Thyroid gland (tissue), 4 donors: Measurements from ENCODE around the gene FOXN3. TPM values are rescaled to one million over a fixed set of nuclear protein-coding genes. Genes with fewer than 3 reads are reported as not detected.

Source experiments
- DNase-seq, 2 donors: peaks; one replicate each; pipeline ENCODE4 v3.0.0-alpha.2; 2019
- H3K27ac ChIP-seq, 3 donors: fragments of 200-600 bp; sonication (generic); 1 replicate in 2 of 3; 2 replicates in 1 of 3; pipeline ENCODE4 v1.5.1; 2016 to 2019; ENCODE audit warnings: mild to moderate bottlenecking in 1 of 3, moderate library complexity in 1 of 3
- H3K27me3 ChIP-seq: fragments of 200-600 bp; sonication (generic); one replicate; pipeline ENCODE4 v1.5.1; 2019
- H3K36me3 ChIP-seq, 2 donors: fragments of 200-600 bp; sonication (generic); one replicate each; pipeline ENCODE4 v1.5.1; 2016 to 2019
- H3K4me1 ChIP-seq, 2 donors: fragments of 200-600 bp; sonication (generic); one replicate each; pipeline ENCODE4 v1.5.1; 2017 to 2019
- H3K4me3 ChIP-seq, 3 donors: fragments of 200-600 bp; sonication (generic); replicated peaks in 1 of 3; 1 replicate in 2 of 3; 2 replicates in 1 of 3; pipeline ENCODE4 v1.5.1; 2016; ENCODE audit warnings: mild to moderate bottlenecking in 1 of 3
- H3K9me3 ChIP-seq: fragments of 200-600 bp; sonication (generic); one replicate; pipeline ENCODE4 v1.5.1; 2017
- POLR2A ChIP-seq, 2 donors: fragments of 450-650 bp; IDR thresholded peaks; one replicate each; pipeline ENCODE4 v1.6.1; 2017; ENCODE audit warnings: antibody characterized with exemption in 2 of 2, mild to moderate bottlenecking in 2 of 2, moderate library complexity in 1 of 2
- WGBS, 2 donors: methylation state at CpG; one replicate each; pipeline ENCODE4 v1.1.5; 2017; 5-methylcytosine and 5-hydroxymethylcytosine counted together
- intact Hi-C: fragments of 100-400 bp; cut with DNase I; formaldehyde crosslinking; loops from one replicate; pipeline ENCODE4 v1.15.1; 2023
- total RNA-seq, 4 donors: library from RNA; depleted of rRNA; stranded (reverse); fragments of >200 nt; gene quantifications; one replicate each; pipeline ENCODE4 v1.2.3, GENCODE V29; 2016
- TF ChIP-seq, protein P1 (sequence below), 6 experiments: fragments of 200-600 bp in 3 of 6; fragments of 450-650 bp in 3 of 6; sonication (generic) in 3 of 6; IDR thresholded peaks; one replicate each; pipeline ENCODE4 v1.5.1; 2016 to 2019; ENCODE audit warnings: antibody characterized with exemption in 6 of 6, mild to moderate bottlenecking in 2 of 6, inconsistent platforms in 1 of 6, moderate library complexity in 1 of 6

Gene FOXN3
- total RNA-seq, 4 donors from 2014 or later, result 38.7 to 70.1 (median 43.1) TPM

DNA sequence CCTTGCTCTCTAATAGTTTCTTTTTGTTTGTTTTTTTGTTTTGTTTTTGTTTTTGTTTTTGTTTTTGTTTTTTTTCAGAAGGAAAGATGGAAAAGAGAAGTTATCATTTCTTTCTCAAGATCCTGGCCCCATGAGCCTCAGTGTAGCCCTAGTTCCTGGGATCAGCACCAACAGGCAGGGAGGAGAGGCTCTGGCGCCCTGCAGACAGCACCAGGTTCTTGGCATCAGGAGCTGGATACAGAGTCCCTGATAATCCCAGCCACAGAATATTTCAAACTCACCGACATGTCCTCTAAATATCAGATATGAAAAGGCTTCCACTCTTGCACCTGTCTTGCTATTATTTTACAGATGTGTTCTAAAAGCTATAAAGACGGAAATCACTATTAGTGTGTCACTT, 52.7 kb downstream of the FOXN3 start:
- Histone ChIP-seq H3K9me3 (no peaks in the 10 kb centered on the region), H3K4me3 (no peak overlapping the region), H3K27ac (no peak overlapping the region), H3K36me3 (no peaks in the 10 kb centered on the region), H3K4me1 (peaks cover 0 to 6% of the 10 kb centered on the region in 2 donors), H3K27me3 (no peaks in the 10 kb centered on the region)
- no peak for DNase-seq
- TF ChIP-seq, protein P1, sequence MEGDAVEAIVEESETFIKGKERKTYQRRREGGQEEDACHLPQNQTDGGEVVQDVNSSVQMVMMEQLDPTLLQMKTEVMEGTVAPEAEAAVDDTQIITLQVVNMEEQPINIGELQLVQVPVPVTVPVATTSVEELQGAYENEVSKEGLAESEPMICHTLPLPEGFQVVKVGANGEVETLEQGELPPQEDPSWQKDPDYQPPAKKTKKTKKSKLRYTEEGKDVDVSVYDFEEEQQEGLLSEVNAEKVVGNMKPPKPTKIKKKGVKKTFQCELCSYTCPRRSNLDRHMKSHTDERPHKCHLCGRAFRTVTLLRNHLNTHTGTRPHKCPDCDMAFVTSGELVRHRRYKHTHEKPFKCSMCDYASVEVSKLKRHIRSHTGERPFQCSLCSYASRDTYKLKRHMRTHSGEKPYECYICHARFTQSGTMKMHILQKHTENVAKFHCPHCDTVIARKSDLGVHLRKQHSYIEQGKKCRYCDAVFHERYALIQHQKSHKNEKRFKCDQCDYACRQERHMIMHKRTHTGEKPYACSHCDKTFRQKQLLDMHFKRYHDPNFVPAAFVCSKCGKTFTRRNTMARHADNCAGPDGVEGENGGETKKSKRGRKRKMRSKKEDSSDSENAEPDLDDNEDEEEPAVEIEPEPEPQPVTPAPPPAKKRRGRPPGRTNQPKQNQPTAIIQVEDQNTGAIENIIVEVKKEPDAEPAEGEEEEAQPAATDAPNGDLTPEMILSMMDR (IDR thresholded peaks at IDR 0.05), result no peak
- TF ChIP-seq POLR2A (IDR thresholded peaks at IDR 0.05), result no peak
- intact Hi-C loops, result no loop called here
- 88 to 90% methylated on average over 3 of the region's 3 CpGs for WGBS, 2 donors

DNA sequence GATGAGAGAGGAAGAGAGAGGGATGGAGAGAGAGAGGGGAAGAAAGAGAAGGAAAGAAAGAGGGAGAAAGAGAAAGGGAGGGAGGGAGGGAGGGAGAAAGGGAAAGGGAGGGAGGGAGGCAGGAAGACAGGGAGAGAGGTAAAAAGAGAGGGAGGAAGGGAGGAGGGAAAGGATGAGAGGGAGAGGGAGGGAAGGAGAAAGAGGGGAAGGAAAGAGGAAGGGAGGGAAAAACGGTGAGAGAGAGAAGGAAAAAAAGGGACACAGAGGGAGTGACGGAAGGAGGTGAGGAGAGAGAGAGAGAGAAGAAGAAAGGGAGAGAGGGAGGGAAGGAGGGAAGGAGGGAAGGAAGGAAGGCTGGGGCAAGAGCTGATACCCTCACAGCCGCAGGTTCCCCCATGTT, 56.8 kb downstream of the FOXN3 start:
- H3K4me1 ChIP-seq, result peaks cover 0 to 6% of the 10 kb centered on the region in 2 donors
- H3K9me3 ChIP-seq, result no peaks in the 10 kb centered on the region
- H3K36me3 ChIP-seq, result no peaks in the 10 kb centered on the region
- no peak for DNase-seq
- 86 to 92% methylated on average over 3 of the region's 3 CpGs for WGBS, 2 donors
- intact Hi-C loops, result no loop called here
- H3K4me3 ChIP-seq, result no peak overlapping the region
- TF ChIP-seq POLR2A (IDR thresholded peaks at IDR 0.05), result no peak
- TF ChIP-seq, protein P1 (IDR thresholded peaks at IDR 0.05), result no peak
- no peaks in the 10 kb centered on the region for H3K27me3 ChIP-seq
- no peak overlapping the region for H3K27ac ChIP-seq

DNA sequence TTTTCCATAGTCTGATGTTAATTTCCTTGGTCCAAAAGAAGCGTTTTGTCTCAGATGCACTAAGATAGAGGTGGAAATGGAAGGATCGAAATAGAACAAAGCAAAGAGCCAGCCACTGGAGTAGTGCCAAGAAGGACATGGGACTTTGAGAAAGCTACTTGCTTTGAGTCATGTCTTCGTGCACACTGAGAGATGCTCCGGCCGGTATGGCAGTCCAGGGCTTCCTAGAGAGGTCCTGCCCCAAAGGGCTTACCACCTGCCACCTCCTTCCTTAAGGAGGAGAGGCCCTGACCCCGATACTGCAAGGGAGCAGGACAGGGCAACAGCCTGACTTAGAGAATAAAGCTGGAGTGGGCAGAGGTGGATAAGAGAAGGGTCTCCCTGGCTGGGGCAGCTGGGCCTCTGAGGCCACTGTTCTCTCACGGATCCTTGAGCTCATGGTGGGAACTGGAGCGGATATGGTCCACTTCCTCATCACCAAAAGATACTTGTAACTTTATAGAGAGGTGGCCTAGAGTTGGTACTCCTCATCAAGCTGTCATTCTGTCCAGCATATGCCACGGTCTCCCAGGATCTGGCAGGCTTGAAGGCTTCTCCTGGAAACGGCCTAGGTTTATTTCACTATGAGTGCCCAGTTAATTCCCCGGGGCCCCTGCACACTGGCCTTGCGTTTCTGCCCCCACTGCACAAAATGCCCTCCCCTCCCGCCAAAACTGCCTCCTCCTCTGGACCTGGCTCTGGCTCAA, 57.4 kb downstream of the FOXN3 start:
- no peaks in the 10 kb centered on the region for H3K36me3 ChIP-seq
- intact Hi-C loops, result no loop called here
- no peak overlapping the region for H3K4me3 ChIP-seq
- TF ChIP-seq, protein P1 (IDR thresholded peaks at IDR 0.05), result no peak
- TF ChIP-seq POLR2A (IDR thresholded peaks at IDR 0.05), result no peak
- WGBS, 2 donors, result 64 to 73% methylated on average over 13 of the region's 13 CpGs
- H3K4me1 ChIP-seq, result peaks cover 0 to 6% of the 10 kb centered on the region in 2 donors
- no peaks in the 10 kb centered on the region for H3K9me3 ChIP-seq
- no peak overlapping the region for H3K27ac ChIP-seq
- H3K27me3 ChIP-seq, result no peaks in the 10 kb centered on the region
- no peak for DNase-seq

GRCh38 chr14:89357655-89358297, 59.3 kb downstream of the FOXN3 start:
- Histone ChIP-seq H3K36me3 (no peaks in the 10 kb centered on the region), H3K4me3 (no peak overlapping the region), H3K27ac (no peak overlapping the region), H3K4me1 (peaks cover 0 to 6% of the 10 kb centered on the region in 2 donors), H3K27me3 (no peaks in the 10 kb centered on the region), H3K9me3 (no peaks in the 10 kb centered on the region)
- no peak for TF ChIP-seq POLR2A (IDR thresholded peaks at IDR 0.05)
- TF ChIP-seq, protein P1 (IDR thresholded peaks at IDR 0.05), result no peak
- WGBS, 2 donors, result 85 to 88% methylated on average over 8 of the region's 8 CpGs
- intact Hi-C loops, result no loop called here
- no peak for DNase-seq

- Histone ChIP-seq H3K9me3 (no peaks in the 10 kb centered on the region), H3K36me3 (no peaks in the 10 kb centered on the region), H3K27me3 (no peaks in the 10 kb centered on the region), H3K4me3 (no peak overlapping the region), H3K4me1 (peaks cover 5 to 8% of the 10 kb centered on the region in 2 donors), H3K27ac (no peak overlapping the region)
- intact Hi-C loops, result no loop called here
- no peak for TF ChIP-seq POLR2A (IDR thresholded peaks at IDR 0.05)
- TF ChIP-seq, protein P1 (IDR thresholded peaks at IDR 0.05), result no peak
- WGBS, 2 donors, result 88 to 91% methylated on average over 5 of the region's 5 CpGs
- no peak for DNase-seq
Observed at GRCh38 chr14:89356927-89357326, 60.1 kb downstream of the FOXN3 start.
